PC-9 (cell line): ENCODE measurements around the gene PCARE.

Experiments
- EZH2 ChIP-seq: fragments of 200-600 bp; sonication (generic); IDR thresholded peaks from 2 replicates; pipeline ENCODE4 v1.8.0; 2017; ENCODE audit warnings: antibody characterized with exemption, low read depth
- TF ChIP-seq, protein P1 (sequence below): fragments of 200-600 bp; sonication (generic); conservative IDR thresholded peaks from 2 replicates; pipeline ENCODE4 v1.6.1; 2017; ENCODE audit warnings: mixed run types, antibody characterized with exemption, mild to moderate bottlenecking, moderate library complexity

DNA sequence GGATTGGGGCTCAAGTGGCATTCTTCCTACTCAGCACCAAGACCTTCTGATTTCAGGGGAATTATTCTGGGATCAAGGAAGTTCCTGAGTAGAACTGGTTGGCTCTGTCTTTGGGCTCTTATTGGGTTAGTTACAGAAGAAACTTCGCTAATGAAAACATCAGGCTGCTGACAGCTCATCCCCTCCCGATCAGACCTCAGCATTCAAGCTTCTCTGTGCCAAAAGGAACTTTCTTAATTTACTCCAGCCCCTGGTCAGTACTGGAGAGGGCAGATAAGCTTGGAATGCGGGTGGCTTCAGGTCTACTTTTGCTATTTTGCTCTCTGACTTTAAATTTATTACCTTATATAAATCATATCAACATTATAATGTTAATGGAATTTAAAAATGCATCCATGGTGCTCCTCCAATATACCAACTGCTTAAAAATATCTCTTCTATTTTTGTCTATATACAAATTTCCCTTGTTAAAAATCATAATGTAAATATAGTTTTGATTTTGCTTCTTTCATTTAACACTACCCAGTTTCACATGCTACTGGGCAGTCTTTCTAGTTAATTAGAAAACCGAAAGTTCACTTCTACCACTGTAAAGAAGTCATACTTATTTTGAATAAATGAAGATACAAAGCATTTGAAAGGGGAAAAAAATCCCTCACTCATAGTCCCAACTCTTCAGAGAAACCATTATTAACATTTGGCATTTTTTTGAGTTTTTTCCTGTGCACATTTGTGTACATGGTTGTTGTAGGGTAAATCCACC is 34.4 kb downstream of the PCARE start:
- TF ChIP-seq, protein P1, sequence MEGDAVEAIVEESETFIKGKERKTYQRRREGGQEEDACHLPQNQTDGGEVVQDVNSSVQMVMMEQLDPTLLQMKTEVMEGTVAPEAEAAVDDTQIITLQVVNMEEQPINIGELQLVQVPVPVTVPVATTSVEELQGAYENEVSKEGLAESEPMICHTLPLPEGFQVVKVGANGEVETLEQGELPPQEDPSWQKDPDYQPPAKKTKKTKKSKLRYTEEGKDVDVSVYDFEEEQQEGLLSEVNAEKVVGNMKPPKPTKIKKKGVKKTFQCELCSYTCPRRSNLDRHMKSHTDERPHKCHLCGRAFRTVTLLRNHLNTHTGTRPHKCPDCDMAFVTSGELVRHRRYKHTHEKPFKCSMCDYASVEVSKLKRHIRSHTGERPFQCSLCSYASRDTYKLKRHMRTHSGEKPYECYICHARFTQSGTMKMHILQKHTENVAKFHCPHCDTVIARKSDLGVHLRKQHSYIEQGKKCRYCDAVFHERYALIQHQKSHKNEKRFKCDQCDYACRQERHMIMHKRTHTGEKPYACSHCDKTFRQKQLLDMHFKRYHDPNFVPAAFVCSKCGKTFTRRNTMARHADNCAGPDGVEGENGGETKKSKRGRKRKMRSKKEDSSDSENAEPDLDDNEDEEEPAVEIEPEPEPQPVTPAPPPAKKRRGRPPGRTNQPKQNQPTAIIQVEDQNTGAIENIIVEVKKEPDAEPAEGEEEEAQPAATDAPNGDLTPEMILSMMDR = no peak
- TF ChIP-seq EZH2 = no peak
